Gastroesophageal sphincter (tissue), 4 donors: ENCODE results near the gene DRC7. TPM values are rescaled to one million over a fixed set of nuclear protein-coding genes. Genes with fewer than 3 reads are reported as not detected.
A peak's percentile ranks its signal among the peaks of the same experiment; 100 is the strongest.
"Not testable (repeated sequence)": the region's sequence is repeated elsewhere in the genome, so short reads cannot be mapped to it uniquely, and the experiment has no call there.

Experiments used
- ATAC-seq: fragments of 150-250 bp; one replicate; pipeline ENCODE4 v1.9.1; 2016; ENCODE audit warnings: mild to moderate bottlenecking, moderate library complexity
- H3K27ac ChIP-seq, 4 donors: fragments of 200-600 bp; sonication (generic) in 3 of 4; 1 replicate in 3 of 4; 2 replicates in 1 of 4; pipeline ENCODE4 v1.5.1; 2016 to 2019
- H3K27me3 ChIP-seq: fragments of 200-600 bp; sonication (generic); one replicate; pipeline ENCODE4 v1.5.1; 2019
- H3K36me3 ChIP-seq, 2 donors: fragments of 200-600 bp; sonication (generic); one replicate each; pipeline ENCODE4 v1.5.1; 2019; ENCODE audit warnings: control low read depth in 1 of 2
- H3K4me1 ChIP-seq, 3 donors: fragments of 200-600 bp; sonication (generic); 1 replicate in 2 of 3; 2 replicates in 1 of 3; pipeline ENCODE4 v1.5.1; 2016 to 2019; ENCODE audit warnings: control low read depth in 2 of 3
- H3K4me3 ChIP-seq, 2 donors: fragments of 200-600 bp; sonication (generic); one replicate each; pipeline ENCODE4 v1.5.1; 2019; ENCODE audit warnings: mild to moderate bottlenecking in 1 of 2, moderate library complexity in 1 of 2
- H3K9me3 ChIP-seq, 3 donors: fragments of 200-600 bp; sonication (generic); one replicate each; pipeline ENCODE4 v1.5.1; 2017 to 2019; ENCODE audit warnings: control low read depth in 2 of 3
- CTCF ChIP-seq, 4 experiments: fragments of 200-600 bp in 2 of 4; fragments of 450-650 bp in 2 of 4; sonication (generic) in 1 of 4; IDR thresholded peaks; one replicate each; pipeline ENCODE4 v1.5.1; 2017 to 2019; ENCODE audit warnings: antibody characterized with exemption in 4 of 4, mild to moderate bottlenecking in 2 of 4, moderate library complexity in 2 of 4
- EP300 ChIP-seq: sonication (generic); formaldehyde crosslinking; IDR thresholded peaks from one replicate; pipeline ENCODE4 v1.6.1; 2017; ENCODE audit warnings: antibody characterized with exemption, mild to moderate bottlenecking
- POLR2A ChIP-seq, 2 donors: fragments of 450-650 bp; IDR thresholded peaks; one replicate each; pipeline ENCODE4 v1.6.1; 2017; ENCODE audit warnings: antibody characterized with exemption in 2 of 2, mild to moderate bottlenecking in 2 of 2, moderate library complexity in 1 of 2
- POLR2AphosphoS5 ChIP-seq: sonication (generic); formaldehyde crosslinking; IDR thresholded peaks from one replicate; pipeline ENCODE4 v1.6.1; 2017; ENCODE audit warnings: antibody characterized with exemption
- WGBS, 2 donors: methylation state at CpG; one replicate each; pipeline ENCODE4 v1.1.5; 2018; ENCODE audit warnings: low coverage in 1 of 2; 5-methylcytosine and 5-hydroxymethylcytosine counted together
- total RNA-seq, 4 donors: library from RNA; depleted of rRNA; stranded (reverse); fragments of >200 nt; gene quantifications; one replicate each; pipeline ENCODE4 v1.1.0, GENCODE V29; 2016

The DRC7 gene
- total RNA-seq, 4 donors from 2014 or later = 0.15 TPM; not detected in 3

- TF ChIP-seq EP300 (no peak), POLR2A (IDR thresholded peaks at IDR 0.05) (no peak), POLR2AphosphoS5 (no peak), CTCF (IDR thresholded peaks at IDR 0.05) (no peak)
- H3K27me3 ChIP-seq = peaks cover 16% of the 10 kb centered on the region
- ATAC-seq = peak; percentile 64
- H3K27ac ChIP-seq = no peak overlapping the region
- H3K4me3 ChIP-seq = no peak overlapping the region
- H3K9me3 ChIP-seq = no peaks in the 10 kb centered on the region
- WGBS, 2 donors = 100% methylated on average over 1 of the region's 17 CpGs; no CpG with 5 or more reads in 1 of the 2 donors
- no peaks in the 10 kb centered on the region for H3K4me1 ChIP-seq
- no peaks in the 10 kb centered on the region for H3K36me3 ChIP-seq
Measured at GRCh38 chr16:57667526-57668262, 26.9 kb upstream of the DRC7 start.

DNA sequence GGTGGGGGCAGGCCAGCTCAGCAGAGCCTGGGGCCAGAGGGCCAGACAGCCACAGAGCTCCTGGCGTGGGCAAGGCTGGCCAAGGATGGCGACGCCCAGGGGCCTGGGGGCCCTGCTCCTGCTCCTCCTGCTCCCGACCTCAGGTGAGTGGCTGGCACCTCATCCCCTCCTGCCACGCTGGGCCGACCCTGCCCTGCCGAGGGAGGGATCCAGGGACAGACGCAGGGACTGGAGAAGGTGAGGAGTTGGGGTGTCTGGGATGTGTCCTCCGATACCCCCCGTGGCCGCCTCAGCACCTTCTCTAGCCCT lies 26.4 kb upstream of the DRC7 start, which contains the start of gene ADGRG3:
TSS of gene ADGRG3 (plus strand) at position 44 of the 309 bp plus-strand sequence. CDS start at position 86, 42 bp downstream.
- no peak for ATAC-seq
- peaks cover 21% of the 10 kb centered on the region for H3K27me3 ChIP-seq
- H3K27ac ChIP-seq = no peak within 1 kb of the TSS
- no peaks in the 10 kb centered on the region for H3K4me1 ChIP-seq
- TF ChIP-seq POLR2A (IDR thresholded peaks at IDR 0.05) (no peak), CTCF (IDR thresholded peaks at IDR 0.05) (no peak), POLR2AphosphoS5 (no peak), EP300 (no peak)
- H3K4me3 ChIP-seq = no peak within 1 kb of the TSS
- H3K36me3 ChIP-seq = no peaks in the 10 kb centered on the region
- H3K9me3 ChIP-seq = no peaks in the 10 kb centered on the region
- WGBS, 2 donors = 80% methylated on average over 2 of the region's 11 CpGs; no CpG with 5 or more reads in 1 of the 2 donors

- Histone ChIP-seq H3K4me3 (no peak overlapping the region), H3K36me3 (no peaks in the 10 kb centered on the region), H3K9me3 (no peaks in the 10 kb centered on the region), H3K4me1 (no peaks in the 10 kb centered on the region), H3K27ac (no peak overlapping the region), H3K27me3 (peaks cover 28% of the 10 kb centered on the region)
- WGBS, 2 donors = 82 to 90% methylated on average over 5 to 10 of the region's 20 CpGs
- TF ChIP-seq CTCF (IDR thresholded peaks at IDR 0.05) = no peak
- no peak for TF ChIP-seq POLR2AphosphoS5
- TF ChIP-seq EP300 = no peak
- no peak for TF ChIP-seq POLR2A (IDR thresholded peaks at IDR 0.05)
- ATAC-seq = no peak
Measured at GRCh38 chr16:57668630-57669475, 25.8 kb upstream of the DRC7 start.

- Histone ChIP-seq H3K4me3 (no peak overlapping the region), H3K27ac (no peak overlapping the region), H3K9me3 (no peaks in the 10 kb centered on the region), H3K36me3 (no peaks in the 10 kb centered on the region), H3K27me3 (peaks cover 29% of the 10 kb centered on the region), H3K4me1 (no peaks in the 10 kb centered on the region)
- 76 to 92% methylated on average over 4 to 5 of the region's 12 CpGs for WGBS, 2 donors
- ATAC-seq = no peak
- TF ChIP-seq POLR2A (IDR thresholded peaks at IDR 0.05) = no peak
- TF ChIP-seq POLR2AphosphoS5 = no peak
Measured at GRCh38 chr16:57669476-57670162, 25.0 kb upstream of the DRC7 start.

DNA sequence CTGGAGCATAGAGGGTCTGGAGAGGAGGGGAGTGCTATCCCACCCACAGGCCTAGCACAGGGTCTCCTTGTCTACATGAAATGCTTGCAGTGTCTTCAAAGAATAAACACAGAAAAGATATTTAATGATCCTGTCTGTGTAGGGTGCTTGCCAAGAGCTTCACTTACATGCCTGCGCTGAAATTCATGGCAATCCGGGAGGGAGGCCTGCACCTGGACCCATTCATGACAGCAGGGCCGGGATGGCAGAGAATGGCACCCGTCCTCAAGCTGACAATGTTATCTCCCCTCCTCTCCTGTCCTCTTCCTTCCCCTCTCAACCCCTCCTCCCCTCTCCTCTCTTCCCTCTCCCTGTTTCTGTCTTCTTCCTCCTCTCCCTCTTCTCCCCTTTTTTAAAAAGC lies 24.4 kb upstream of the DRC7 start:
- H3K27me3 ChIP-seq = peaks cover 29% of the 10 kb centered on the region
- no peaks in the 10 kb centered on the region for H3K9me3 ChIP-seq
- TF ChIP-seq CTCF (IDR thresholded peaks at IDR 0.05) (no peak), EP300 (no peak), POLR2A (IDR thresholded peaks at IDR 0.05) (no peak), POLR2AphosphoS5 (no peak)
- no peaks in the 10 kb centered on the region for H3K36me3 ChIP-seq
- no peak overlapping the region for H3K27ac ChIP-seq
- H3K4me1 ChIP-seq = no peaks in the 10 kb centered on the region
- 31 to 60% methylated on average over 2 to 4 of the region's 4 CpGs for WGBS, 2 donors
- no peak overlapping the region for H3K4me3 ChIP-seq
- ATAC-seq = no peak

- WGBS, 2 donors = 84 to 90% methylated on average over 1 to 3 of the region's 7 CpGs
- H3K27me3 ChIP-seq = peaks cover 29% of the 10 kb centered on the region
- H3K36me3 ChIP-seq, H3K4me1 ChIP-seq, H3K9me3 ChIP-seq, H3K4me3 ChIP-seq, ATAC-seq, H3K27ac ChIP-seq: not testable (repeated sequence)
Measured at GRCh38 chr16:57671451-57671850, 23.2 kb upstream of the DRC7 start.
